ENCODE data around the gene C1QL1. TPM values are rescaled to one million over a fixed set of nuclear protein-coding genes. Genes with fewer than 3 reads are reported as not detected.
A peak's percentile ranks its signal among the peaks of the same experiment; 100 is the strongest.

Gene C1QL1
- total RNA-seq, 1 donor from 2014 or later: not detected

GRCh38 chr17:44978807-44979206 is 10.7 kb upstream of the C1QL1 start:
- Histone ChIP-seq H2AFZ (replicated peaks) (no peak overlapping the region), H3K9me3 (ENCODE audit: low read depth) (no peaks in the 10 kb centered on the region), H3K4me2 (no peak overlapping the region), H3K4me1 (peaks cover 14% of the 10 kb centered on the region), H4K20me1 (ENCODE audit: low read depth) (no peaks in the 10 kb centered on the region), H3K79me2 (ENCODE audit: low read depth) (no peaks in the 10 kb centered on the region), H3K27me3 (no peaks in the 10 kb centered on the region), H3K9ac (no peak overlapping the region), H3F3A (ENCODE audit: low read depth) (no peaks in the 10 kb centered on the region), H3K36me3 (no peaks in the 10 kb centered on the region), H3K4me3 (no peak overlapping the region), H3K27ac (no peak overlapping the region)
- H3K36me3 Mint-ChIP-seq: no peaks in the 10 kb centered on the region
- H3K4me3 Mint-ChIP-seq: no peak overlapping the region
- peaks cover 33% of the 10 kb centered on the region for H3K4me1 Mint-ChIP-seq
- TF ChIP-seq CTCF (IDR thresholded peaks at IDR 0.05) (no peak), EZH2 (IDR thresholded peaks at IDR 0.05) (no peak), EZH2phosphoT487 (IDR thresholded peaks at IDR 0.05) (no peak)
- no peak for DNase-seq (ENCODE audit: low spot score)
- peaks cover 16% of the 10 kb centered on the region for H3K27me3 Mint-ChIP-seq (ENCODE audit: insufficient read depth, low read depth)
- H3K9me3 Mint-ChIP-seq: no peaks in the 10 kb centered on the region
- no peak overlapping the region for H3K27ac Mint-ChIP-seq

- Histone ChIP-seq H3F3A (ENCODE audit: low read depth) (no peaks in the 10 kb centered on the region), H3K4me1 (peaks cover 14% of the 10 kb centered on the region), H3K4me3 (no peak overlapping the region), H3K9ac (no peak overlapping the region), H3K9me3 (ENCODE audit: low read depth) (no peaks in the 10 kb centered on the region), H3K27me3 (peaks cover 3% of the 10 kb centered on the region), H4K20me1 (ENCODE audit: low read depth) (no peaks in the 10 kb centered on the region), H3K27ac (no peak overlapping the region), H2AFZ (replicated peaks) (peak overlapping the region; percentile 61), H3K79me2 (ENCODE audit: low read depth) (no peaks in the 10 kb centered on the region), H3K4me2 (peak overlapping the region; percentile 48), H3K36me3 (no peaks in the 10 kb centered on the region)
- no peak overlapping the region for H3K27ac Mint-ChIP-seq
- no peak for TF ChIP-seq EZH2phosphoT487 (IDR thresholded peaks at IDR 0.05)
- peak; percentile 9 for TF ChIP-seq CTCF (IDR thresholded peaks at IDR 0.05)
- H3K9me3 Mint-ChIP-seq: no peaks in the 10 kb centered on the region
- H3K4me3 Mint-ChIP-seq: no peak overlapping the region
- H3K27me3 Mint-ChIP-seq (ENCODE audit: insufficient read depth, low read depth): peaks cover 18% of the 10 kb centered on the region
- H3K4me1 Mint-ChIP-seq: peaks cover 33% of the 10 kb centered on the region
- H3K36me3 Mint-ChIP-seq: no peaks in the 10 kb centered on the region
- no peak for DNase-seq (ENCODE audit: low spot score)
Observed at GRCh38 chr17:44977814-44978550, 9.9 kb upstream of the C1QL1 start.

GRCh38 chr17:44977065-44977464 is 9.0 kb upstream of the C1QL1 start:
- Histone ChIP-seq H3K9ac (no peak overlapping the region), H3K4me3 (no peak overlapping the region), H3K27me3 (peaks cover 12% of the 10 kb centered on the region), H3K4me1 (peaks cover 19% of the 10 kb centered on the region), H3K4me2 (no peak overlapping the region), H3K27ac (no peak overlapping the region), H3K79me2 (ENCODE audit: low read depth) (no peaks in the 10 kb centered on the region), H2AFZ (replicated peaks) (no peak overlapping the region), H3K9me3 (ENCODE audit: low read depth) (no peaks in the 10 kb centered on the region), H3F3A (ENCODE audit: low read depth) (peaks cover 7% of the 10 kb centered on the region), H4K20me1 (ENCODE audit: low read depth) (no peaks in the 10 kb centered on the region), H3K36me3 (no peaks in the 10 kb centered on the region)
- no peaks in the 10 kb centered on the region for H3K36me3 Mint-ChIP-seq
- peaks cover 36% of the 10 kb centered on the region for H3K4me1 Mint-ChIP-seq
- no peak for DNase-seq (ENCODE audit: low spot score)
- no peaks in the 10 kb centered on the region for H3K9me3 Mint-ChIP-seq
- peak overlapping the region; percentile 53 for H3K27ac Mint-ChIP-seq
- TF ChIP-seq CTCF (IDR thresholded peaks at IDR 0.05) (no peak), EZH2phosphoT487 (IDR thresholded peaks at IDR 0.05) (no peak), EZH2 (IDR thresholded peaks at IDR 0.05) (no peak)
- H3K4me3 Mint-ChIP-seq: no peak overlapping the region
- peaks cover 24% of the 10 kb centered on the region for H3K27me3 Mint-ChIP-seq (ENCODE audit: insufficient read depth, low read depth)

Data from neural progenitor cell (in vitro differentiated cells).